K562 (cell line): ENCODE measurements around the gene EMC9. TPM values are rescaled to one million over a fixed set of nuclear protein-coding genes. Genes with fewer than 3 reads are reported as not detected.

Experiments
- ATAC-seq: fragments of 200-7000 bp; cut with Tn5 transposase; 3 replicates; pipeline ENCODE4 v1.9.1; 2020; ENCODE audit warnings: moderate library complexity
- BruUV-seq: library from RNA; stranded (reverse); fragments of 400-500 nt; replicated peaks from 2 replicates; lab custom pipeline; 2021; lab: Mats Ljungman, UMichigan
- CTCF ChIA-PET: fragments of 300-600 bp; formaldehyde crosslinking; extraction: SDS; loops from one replicate; lab custom pipeline; 2021; ENCODE audit warnings: low intra/inter-chr PET ratio; lab: Yijun Ruan, JAX
- POLR2A ChIA-PET: fragments of 300-600, 350-650 bp; sonication (Branson Sonifier 250); formaldehyde crosslinking; extraction: SDS; loops from one replicate; lab custom pipeline; 2021; ENCODE audit warnings: antibody characterized with exemption, inconsistent platforms; lab: Yijun Ruan, JAX
- DNase-seq, 4 experiments: peaks; one replicate each; pipeline versions ENCODE4 v3.0.0 to v3.0.0-alpha.2; 2011 to 2018; ENCODE audit warnings: low spot score in 3 of 4, mixed read lengths in 3 of 4; ENCODE audit errors: extremely low read depth in 1 of 4
- FAIRE-seq: peaks from 2 replicates; lab custom pipeline; 2011; peaks lifted over from hg19 to GRCh38; lab: Jason Lieb, UNC
- H2AFZ ChIP-seq: 2 replicates; pipeline ENCODE4 v1.6.0; 2011; ENCODE audit warnings: low read depth, low read length, control low read depth, inconsistent platforms
- H3K27ac ChIP-seq: fragments of 200-600 bp; 3 replicates; pipeline ENCODE4 v1.8.0; 2011; ENCODE audit warnings: low read depth, mild to moderate bottlenecking, control low read depth, inconsistent platforms, low read length, moderate library complexity, mixed read lengths; ENCODE audit errors: extremely low read depth
- H3K27me3 ChIP-seq, 2 experiments: fragments of 300-600 bp in 1 of 2; 2 replicates in 1 of 2; 3 replicates in 1 of 2; pipeline versions ENCODE4 v1.6.0 to v1.8.0; 2011; ENCODE audit warnings: inconsistent platforms in 2 of 2, low read length in 2 of 2, mild to moderate bottlenecking in 1 of 2, mixed read lengths in 1 of 2, moderate library complexity in 1 of 2; ENCODE audit not compliant: control insufficient read depth in 2 of 2, insufficient read depth in 2 of 2
- H3K36me3 ChIP-seq: fragments of 300-600 bp; 3 replicates; pipeline ENCODE4 v1.8.0; 2011; ENCODE audit warnings: mild to moderate bottlenecking, low read length, inconsistent platforms; ENCODE audit not compliant: control insufficient read depth, insufficient read depth
- H3K4me1 ChIP-seq, 2 experiments: fragments of 200-600 bp in 1 of 2; replicated peaks in 1 of 2; 2 replicates in 1 of 2; 3 replicates in 1 of 2; pipeline versions ENCODE4 v1.5.1 to v1.8.0; 2011; ENCODE audit warnings: inconsistent platforms in 2 of 2, low read length in 2 of 2, mild to moderate bottlenecking in 1 of 2, mixed read lengths in 1 of 2, moderate library complexity in 1 of 2; ENCODE audit not compliant: control insufficient read depth in 2 of 2, insufficient read depth in 2 of 2
- H3K4me2 ChIP-seq: 2 replicates; pipeline ENCODE4 v1.6.1; 2011; ENCODE audit warnings: low read length, control low read depth, inconsistent platforms, mixed read lengths; ENCODE audit not compliant: insufficient read depth
- H3K4me3 ChIP-seq: fragments of 200-600 bp; sonication (generic), shearing (Covaris generic); 2 replicates; pipeline ENCODE4 v1.5.1; 2016; ENCODE audit warnings: control low read depth, inconsistent platforms
- H3K79me2 ChIP-seq: fragments of 200-600 bp; 3 replicates; pipeline ENCODE4 v1.8.0; 2011; ENCODE audit warnings: low read length, inconsistent platforms; ENCODE audit not compliant: control insufficient read depth, insufficient read depth
- H3K9ac ChIP-seq, 2 experiments: 2 replicates each; pipeline versions ENCODE4 v1.6.0 to v1.6.1; 2011; ENCODE audit warnings: low read depth in 2 of 2, low read length in 2 of 2, control low read depth in 1 of 2, inconsistent platforms in 1 of 2, mild to moderate bottlenecking in 1 of 2, mixed read lengths in 1 of 2; ENCODE audit not compliant: insufficient read depth in 1 of 2
- H3K9me1 ChIP-seq: one replicate; pipeline ENCODE4 v1.6.0; 2011; ENCODE audit warnings: inconsistent platforms, mild to moderate bottlenecking, low read length, moderate library complexity; ENCODE audit not compliant: control insufficient read depth, insufficient read depth
- H3K9me3 ChIP-seq: replicated peaks from 2 replicates; pipeline ENCODE4 v1.5.1; 2011; ENCODE audit warnings: low read depth, low read length, inconsistent platforms; ENCODE audit not compliant: control insufficient read depth, insufficient read depth
- H4K20me1 ChIP-seq: replicated peaks from 2 replicates; pipeline ENCODE4 v1.6.1; 2011; ENCODE audit warnings: low read length, inconsistent platforms, mixed read lengths; ENCODE audit not compliant: control insufficient read depth, insufficient read depth
- CREBBP ChIP-seq: IDR thresholded peaks from one replicate; pipeline ENCODE4 v1.6.1; 2012; ENCODE audit warnings: low read depth, mild to moderate bottlenecking, control low read depth, inconsistent platforms, low read length
- EGR1 ChIP-seq: fragments of 450-650 bp; conservative IDR thresholded peaks from 2 replicates; pipeline ENCODE4 v1.6.1; 2017; ENCODE audit warnings: mild to moderate bottlenecking
- HNRNPL ChIP-seq: fragments of 200-400 bp; formaldehyde crosslinking; IDR thresholded peaks from 2 replicates; pipeline ENCODE4 v1.6.1; 2017; ENCODE audit warnings: low read depth, mild to moderate bottlenecking, low read length
- ILF3 ChIP-seq: fragments of 450-650 bp; IDR thresholded peaks from 2 replicates; pipeline ENCODE4 v1.6.1; 2018; ENCODE audit warnings: antibody characterized with exemption, mild to moderate bottlenecking, moderate library complexity, borderline replicate concordance
- KAT7 ChIP-seq: sonication (generic); formaldehyde crosslinking; IDR thresholded peaks from 2 replicates; pipeline ENCODE4 v1.8.0; 2022; ENCODE audit warnings: missing genetic modification reagents, mild to moderate bottlenecking, borderline replicate concordance
- MAFG ChIP-seq: fragments of 450-650 bp; conservative IDR thresholded peaks from 2 replicates; pipeline ENCODE4 v1.6.1; 2016; ENCODE audit warnings: missing genetic modification characterization, missing compliant biosample characterization
- TARDBP ChIP-seq: fragments of 450-650 bp; IDR thresholded peaks from 2 replicates; pipeline ENCODE4 v1.6.1; 2016
- ZNF197 ChIP-seq: fragments of 200-800 bp; sonication (Bioruptor generic); IDR thresholded peaks from 2 replicates; pipeline ENCODE4 v1.6.1; 2016; ENCODE audit warnings: low read depth, missing genetic modification characterization, missing compliant biosample characterization
- ZNF766 ChIP-seq: fragments of 200-800 bp; sonication (Bioruptor generic); conservative IDR thresholded peaks from 2 replicates; pipeline ENCODE4 v1.6.1; 2016; ENCODE audit warnings: missing genetic modification characterization, missing compliant biosample characterization
- ZZZ3 ChIP-seq: fragments of 450-650 bp; IDR thresholded peaks from 2 replicates; pipeline ENCODE4 v1.6.1; 2016; ENCODE audit warnings: antibody characterized with exemption, mild to moderate bottlenecking, moderate library complexity
- WGBS: fragments of 100-300 bp; shearing (Covaris generic); methylation state at CpG from one replicate; pipeline ENCODE4 v1.1.6; 2016; ENCODE audit warnings: low coverage, mixed read lengths; ENCODE audit not compliant: insufficient coverage; ENCODE audit errors: missing lambda C conversion rate; 5-methylcytosine and 5-hydroxymethylcytosine counted together
- in situ Hi-C: fragments of 300-500 bp; cut with MboI; formaldehyde crosslinking; loops from 4 replicates; pipeline ENCODE4 v1.15.0; 2018; ENCODE audit warnings: inconsistent platforms, mixed read lengths
- intact Hi-C: fragments of 100-400 bp; cut with micrococcal nuclease; formaldehyde crosslinking; loops from 2 replicates; pipeline ENCODE4 v1.14.2; 2022
- polyA plus RNA-seq, 8 experiments: library from polyadenylated mRNA; depleted of rRNA in 4 of 8; stranded (reverse) in 5 of 8; unstranded in 3 of 8; fragments of >200 nt; fragmentation: Nextera tagmentation in 2 of 8; fragmentation: Illumina TruSeq in 1 of 8; extraction: Ambion mirVana in 2 of 8; extraction: Trizol in 1 of 8; gene quantifications; 2 replicates each; pipeline versions ENCODE4 v1.2.1 to v1.2.3, GENCODE V29; 2011 to 2014; ENCODE audit warnings: inconsistent platforms in 1 of 8, missing spikeins in 1 of 8
- total RNA-seq, 7 experiments: library from RNA; depleted of rRNA in 6 of 7; stranded (reverse); fragments of >200 nt in 6 of 7; fragmentation: Illumina TruSeq in 2 of 7; extraction: Trizol in 2 of 7; gene quantifications; 2 replicates each; pipeline versions ENCODE4 v1.2.1 to v1.2.3, GENCODE V29; 2011 to 2021; ENCODE audit warnings: low replicate concordance in 1 of 7
- TF ChIP-seq, protein P1 (sequence below): fragments of 250-450 bp; sonication (Bioruptor Pico); IDR thresholded peaks from 2 replicates; pipeline ENCODE4 v1.5.0; 2020; ENCODE audit warnings: mild to moderate bottlenecking, borderline replicate concordance
- TF ChIP-seq, protein P2 (sequence below): fragments of 200-400 bp; formaldehyde crosslinking; IDR thresholded peaks from 2 replicates; pipeline ENCODE4 v1.6.1; 2017; ENCODE audit warnings: mild to moderate bottlenecking, low read depth, low read length, moderate library complexity

Gene EMC9
- total and polyA plus RNA-seq, 9 of the 15 experiments (the other 6 are each of a cell fraction or from before 2014, with no cell fraction given), result 3.1 to 13.2 (median 7.8) TPM

DNA sequence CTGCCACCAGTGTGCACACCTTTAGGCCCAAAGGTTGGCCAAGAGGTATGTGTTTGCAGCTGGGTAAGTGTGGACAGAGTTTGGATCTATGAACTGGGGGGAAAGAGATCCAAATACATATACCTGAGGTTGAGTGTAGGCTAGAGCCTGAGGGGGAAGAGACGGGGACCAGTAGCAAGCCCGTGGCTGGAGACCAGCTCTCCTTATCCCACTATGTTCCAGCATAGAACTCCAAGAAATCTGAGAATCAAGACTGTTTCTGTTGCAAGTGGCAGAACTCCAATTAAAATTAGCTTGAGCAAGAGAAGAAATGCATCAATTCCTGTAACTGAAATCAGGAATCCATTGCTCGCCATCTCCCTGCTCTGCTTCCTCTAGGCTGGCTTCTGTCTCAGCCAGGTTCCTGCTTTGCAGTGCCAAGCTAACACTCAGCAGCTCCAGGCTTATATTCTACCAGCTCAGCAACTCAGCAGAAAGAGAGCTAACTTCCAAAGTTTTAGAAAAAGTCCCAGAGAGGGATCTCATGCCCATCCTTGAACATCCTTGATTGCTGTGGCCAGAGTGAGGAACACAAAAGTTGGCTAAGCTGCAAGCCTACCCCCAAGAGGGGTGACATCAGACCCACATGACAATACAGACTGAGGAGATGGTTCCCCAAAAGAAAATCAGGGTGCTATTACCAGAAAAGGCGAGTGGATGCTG lies 48.7 kb downstream of the EMC9 start:
- 91% methylated on average over 4 of the region's 4 CpGs for WGBS
- FAIRE-seq, result no peak
- Histone ChIP-seq H3K79me2 (peaks cover 29% of the 10 kb centered on the region), H3K4me2 (no peak overlapping the region)
- TF ChIP-seq CREBBP (no peak), ZNF766 (CRISPR knock-in tag) (no peak), ZZZ3 (no peak), KAT7 (CRISPR knock-in tag) (no peak), MAFG (no peak), ILF3 (no peak), TARDBP (no peak), EGR1 (no peak), ZNF197 (CRISPR knock-in tag) (no peak), HNRNPL (no peak)
- TF ChIP-seq, protein P1, sequence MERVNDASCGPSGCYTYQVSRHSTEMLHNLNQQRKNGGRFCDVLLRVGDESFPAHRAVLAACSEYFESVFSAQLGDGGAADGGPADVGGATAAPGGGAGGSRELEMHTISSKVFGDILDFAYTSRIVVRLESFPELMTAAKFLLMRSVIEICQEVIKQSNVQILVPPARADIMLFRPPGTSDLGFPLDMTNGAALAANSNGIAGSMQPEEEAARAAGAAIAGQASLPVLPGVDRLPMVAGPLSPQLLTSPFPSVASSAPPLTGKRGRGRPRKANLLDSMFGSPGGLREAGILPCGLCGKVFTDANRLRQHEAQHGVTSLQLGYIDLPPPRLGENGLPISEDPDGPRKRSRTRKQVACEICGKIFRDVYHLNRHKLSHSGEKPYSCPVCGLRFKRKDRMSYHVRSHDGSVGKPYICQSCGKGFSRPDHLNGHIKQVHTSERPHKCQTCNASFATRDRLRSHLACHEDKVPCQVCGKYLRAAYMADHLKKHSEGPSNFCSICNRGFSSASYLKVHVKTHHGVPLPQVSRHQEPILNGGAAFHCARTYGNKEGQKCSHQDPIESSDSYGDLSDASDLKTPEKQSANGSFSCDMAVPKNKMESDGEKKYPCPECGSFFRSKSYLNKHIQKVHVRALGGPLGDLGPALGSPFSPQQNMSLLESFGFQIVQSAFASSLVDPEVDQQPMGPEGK (CRISPR knock-in tag), result no peak
- TF ChIP-seq, protein P2, sequence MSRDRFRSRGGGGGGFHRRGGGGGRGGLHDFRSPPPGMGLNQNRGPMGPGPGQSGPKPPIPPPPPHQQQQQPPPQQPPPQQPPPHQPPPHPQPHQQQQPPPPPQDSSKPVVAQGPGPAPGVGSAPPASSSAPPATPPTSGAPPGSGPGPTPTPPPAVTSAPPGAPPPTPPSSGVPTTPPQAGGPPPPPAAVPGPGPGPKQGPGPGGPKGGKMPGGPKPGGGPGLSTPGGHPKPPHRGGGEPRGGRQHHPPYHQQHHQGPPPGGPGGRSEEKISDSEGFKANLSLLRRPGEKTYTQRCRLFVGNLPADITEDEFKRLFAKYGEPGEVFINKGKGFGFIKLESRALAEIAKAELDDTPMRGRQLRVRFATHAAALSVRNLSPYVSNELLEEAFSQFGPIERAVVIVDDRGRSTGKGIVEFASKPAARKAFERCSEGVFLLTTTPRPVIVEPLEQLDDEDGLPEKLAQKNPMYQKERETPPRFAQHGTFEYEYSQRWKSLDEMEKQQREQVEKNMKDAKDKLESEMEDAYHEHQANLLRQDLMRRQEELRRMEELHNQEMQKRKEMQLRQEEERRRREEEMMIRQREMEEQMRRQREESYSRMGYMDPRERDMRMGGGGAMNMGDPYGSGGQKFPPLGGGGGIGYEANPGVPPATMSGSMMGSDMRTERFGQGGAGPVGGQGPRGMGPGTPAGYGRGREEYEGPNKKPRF, result no peak
- TF ChIP-seq, all 486 proteins: peak for 0
- Histone ChIP-seq H3K4me1 (peaks cover 20 to 22% of the 10 kb centered on the region in 2 experiments; a peak in 4 of 5 replicates), H3K9me3 (no peaks in the 10 kb centered on the region), H3K36me3 (peaks cover 11% of the 10 kb centered on the region; the same call in 2 of the 3 replicates), H3K4me3 (no peak overlapping the region), H3K9me1 (no peaks in the 10 kb centered on the region), H3K9ac (0 out of 4 replicates have a peak overlapping the region, but pooled peaks of 1 of the 2 experiments have one; percentile 100), H2AFZ (no peak overlapping the region), H4K20me1 (0 out of 2 replicates have a peak, but pooled peaks cover 2% of the 10 kb centered on the region), H3K27me3 (no peaks in the 10 kb centered on the region), H3K27ac (peak overlapping the region; percentile 98; the same call in 1 of the 3 replicates)
- DNase-seq (no peak), ATAC-seq (no peak)
- in situ Hi-C loops, result loop anchor here (5.0 kb wide), 1 partner anchor 35 kb away; no protein-coding TSS in a partner anchor
- CTCF ChIA-PET, result no interaction called here
- intact Hi-C loops, result loop anchor here (10.0 kb wide), 2 partner anchors 52 to 78 kb away; partner anchors contain the start of genes EMC9, PSME2 and RNF31
- no TSS peak for BruUV-seq
- POLR2A ChIA-PET, result interaction anchor here (0.9 to 5.8 kb wide), 5 partner anchors 11 to 69 kb away, joined by 3 to 40 read pairs (median 6); partner anchors contain the start of gene IRF9
